Mesodermal cell (in vitro differentiated cells): Measurements from ENCODE around the gene TBC1D22A.

ENCODE experiments used
- H3K27ac ChIP-seq: 2 replicates; pipeline ENCODE4 v1.7.0; 2013; ENCODE audit warnings: mild to moderate bottlenecking, low read depth, low read length, moderate library complexity; ENCODE audit not compliant: severe bottlenecking
- H3K36me3 ChIP-seq: 2 replicates; pipeline ENCODE4 v1.7.1; 2013; ENCODE audit warnings: mild to moderate bottlenecking, low read length, moderate library complexity; ENCODE audit not compliant: control insufficient read depth, insufficient read depth
- H3K4me1 ChIP-seq: one replicate; pipeline ENCODE4 v1.7.1; 2013; ENCODE audit warnings: mild to moderate bottlenecking, low read length; ENCODE audit not compliant: insufficient read depth, control insufficient read depth, poor library complexity, severe bottlenecking
- H3K4me3 ChIP-seq: 2 replicates; pipeline ENCODE4 v1.7.0; 2013; ENCODE audit warnings: low read length, control low read depth, mild to moderate bottlenecking; ENCODE audit not compliant: insufficient read depth, poor library complexity, severe bottlenecking; ENCODE audit errors: extremely low read depth
- H3K9me3 ChIP-seq: 2 replicates; pipeline ENCODE4 v1.7.1; 2013; ENCODE audit warnings: mild to moderate bottlenecking, low read length, moderate library complexity; ENCODE audit not compliant: control insufficient read depth
- WGBS, 2 experiments: methylation state at CpG; one replicate each; pipeline ENCODE4 v1.1.5; 2013; ENCODE audit warnings: missing lambda C conversion rate in 2 of 2; ENCODE audit not compliant: insufficient coverage in 2 of 2; 5-methylcytosine and 5-hydroxymethylcytosine counted together

TBC1D22A gene

GRCh38 chr22:47039356-47039755 lies 276.9 kb downstream of the TBC1D22A start:
- no peak overlapping the region for H3K27ac ChIP-seq
- H3K4me3 ChIP-seq = no peak overlapping the region
- no peaks in the 10 kb centered on the region for H3K9me3 ChIP-seq
- peaks cover 7% of the 10 kb centered on the region for H3K4me1 ChIP-seq
- WGBS, 2 experiments = 100% methylated on average over 1 to 3 of the region's 5 CpGs
- no peaks in the 10 kb centered on the region for H3K36me3 ChIP-seq

- WGBS, 2 experiments = 97% methylated on average over 14 to 19 of the region's 25 CpGs
These were observed 278.2 kb downstream of the TBC1D22A start for GRCh38 chr22:47040486-47041270.

GRCh38 chr22:47041271-47042115 lies 279.0 kb downstream of the TBC1D22A start:
- 91 to 95% methylated on average over 18 to 25 of the region's 27 CpGs for WGBS, 2 experiments
- H3K4me3 ChIP-seq = no peak overlapping the region

More at GRCh38 chr22:47040486-47041270, 278.2 kb downstream of the TBC1D22A start:
- Histone ChIP-seq H3K4me1 (peaks cover 13% of the 10 kb centered on the region), H3K4me3 (no peak overlapping the region), H3K36me3 (no peaks in the 10 kb centered on the region), H3K27ac (no peak overlapping the region), H3K9me3 (no peaks in the 10 kb centered on the region)

GRCh38 chr22:47042116-47042825 lies 279.8 kb downstream of the TBC1D22A start:
- no peak overlapping the region for H3K4me3 ChIP-seq
- H3K27ac ChIP-seq = no peak overlapping the region
- peaks cover 13% of the 10 kb centered on the region for H3K4me1 ChIP-seq
- H3K9me3 ChIP-seq = no peaks in the 10 kb centered on the region
- 91 to 94% methylated on average over 11 of the region's 11 CpGs for WGBS, 2 experiments
- no peaks in the 10 kb centered on the region for H3K36me3 ChIP-seq

More at GRCh38 chr22:47041271-47042115, 279.0 kb downstream of the TBC1D22A start:
- Histone ChIP-seq H3K4me1 (peaks cover 13% of the 10 kb centered on the region), H3K36me3 (no peaks in the 10 kb centered on the region), H3K27ac (no peak overlapping the region), H3K9me3 (no peaks in the 10 kb centered on the region)

- 93 to 95% methylated on average over 18 of the region's 18 CpGs for WGBS, 2 experiments
- Histone ChIP-seq H3K9me3 (no peaks in the 10 kb centered on the region), H3K27ac (no peak overlapping the region), H3K36me3 (no peaks in the 10 kb centered on the region), H3K4me1 (peaks cover 12% of the 10 kb centered on the region), H3K4me3 (no peak overlapping the region)
These were observed 280.5 kb downstream of the TBC1D22A start for GRCh38 chr22:47042861-47043496.

- H3K9me3 ChIP-seq = no peaks in the 10 kb centered on the region
- WGBS, 2 experiments = 87 to 88% methylated on average over 17 to 19 of the region's 19 CpGs
- no peak overlapping the region for H3K27ac ChIP-seq
- H3K36me3 ChIP-seq = no peaks in the 10 kb centered on the region
- H3K4me1 ChIP-seq = peaks cover 7% of the 10 kb centered on the region
- H3K4me3 ChIP-seq = no peak overlapping the region
These were observed 281.6 kb downstream of the TBC1D22A start for GRCh38 chr22:47043835-47044721.

- Histone ChIP-seq H3K27ac (no peak overlapping the region), H3K9me3 (no peaks in the 10 kb centered on the region), H3K36me3 (no peaks in the 10 kb centered on the region), H3K4me3 (no peak overlapping the region), H3K4me1 (peaks cover 7% of the 10 kb centered on the region)
- WGBS, 2 experiments = 83 to 85% methylated on average over 26 to 29 of the region's 29 CpGs
These were observed 282.5 kb downstream of the TBC1D22A start for GRCh38 chr22:47044722-47045535.

- 92 to 96% methylated on average over 10 of the region's 14 CpGs for WGBS, 2 experiments
- Histone ChIP-seq H3K36me3 (no peaks in the 10 kb centered on the region), H3K9me3 (no peaks in the 10 kb centered on the region), H3K27ac (no peak overlapping the region), H3K4me1 (peaks cover 7% of the 10 kb centered on the region), H3K4me3 (no peak overlapping the region)
These were observed 283.4 kb downstream of the TBC1D22A start for GRCh38 chr22:47045691-47046410.
